ENCODE results near the gene BRD9. TPM values are rescaled to one million over a fixed set of nuclear protein-coding genes. Genes with fewer than 3 reads are reported as not detected.
A peak's percentile ranks its signal among the peaks of the same experiment; 100 is the strongest.
"Not testable (repeated sequence)": the region's sequence is repeated elsewhere in the genome, so short reads cannot be mapped to it uniquely, and the experiment has no call there.

Gene BRD9
- total RNA-seq, 2 donors from 2014 or later = 179 to 200 TPM

DNA sequence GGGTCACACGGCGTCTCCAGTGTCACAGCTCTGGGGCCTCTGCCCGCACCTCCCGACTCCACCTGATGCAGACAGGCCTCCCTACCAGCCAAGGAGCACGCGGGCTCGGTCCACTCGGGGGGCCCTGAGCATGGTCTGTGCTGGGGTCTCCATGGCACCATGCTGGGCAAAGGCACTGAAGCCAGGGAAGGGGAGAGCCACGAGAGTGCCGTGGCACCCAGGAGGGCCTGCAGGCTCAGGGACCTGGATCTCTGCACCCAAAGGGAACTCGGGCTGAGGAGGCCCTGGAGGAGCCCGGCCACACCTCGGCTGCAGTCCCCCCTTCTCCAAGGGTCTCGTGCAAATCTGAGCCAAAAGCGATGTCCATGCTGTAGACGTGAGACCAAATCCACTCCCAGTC lies 48.2 kb downstream of the BRD9 start:
- H3K9me3 ChIP-seq (ENCODE audit: control insufficient read depth, low read length, poor library complexity, severe bottlenecking); H3K4me3 Mint-ChIP-seq; ATAC-seq; H3K27me3 Mint-ChIP-seq; H3K36me3 Mint-ChIP-seq (ENCODE audit: low read depth); H3K27ac Mint-ChIP-seq; H3K4me1 Mint-ChIP-seq: not testable (repeated sequence)
- peak in 2 of 3 donors; percentile 7 for DNase-seq

DNA sequence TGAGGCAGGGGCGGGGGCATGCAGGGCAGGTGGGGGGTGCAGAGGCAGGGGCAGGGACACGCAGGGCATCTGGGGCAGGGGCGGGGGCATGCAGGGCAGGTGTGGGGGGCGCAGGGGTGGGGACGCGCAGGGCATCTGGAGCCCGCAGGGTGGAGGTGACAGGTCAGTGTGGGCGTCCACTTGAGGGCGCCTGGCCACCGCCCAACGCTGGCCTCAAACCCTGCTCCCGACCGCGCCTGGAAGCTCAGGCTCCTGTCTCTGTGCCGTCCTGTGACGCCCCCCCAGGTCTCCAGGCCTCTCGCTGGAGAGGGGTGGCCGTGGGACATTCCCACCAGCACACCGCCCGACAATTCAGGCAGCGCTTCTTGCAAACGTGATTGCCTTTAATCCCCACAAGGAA lies 48.7 kb downstream of the BRD9 start:
- not testable (repeated sequence) for ATAC-seq; H3K27me3 Mint-ChIP-seq; H3K9me3 ChIP-seq (ENCODE audit: control insufficient read depth, low read length, poor library complexity, severe bottlenecking); H3K4me1 Mint-ChIP-seq; H3K36me3 Mint-ChIP-seq (ENCODE audit: low read depth); H3K27ac Mint-ChIP-seq; H3K4me3 Mint-ChIP-seq
- DNase-seq = peak in 2 of 3 donors; percentile 7 to 10

DNA sequence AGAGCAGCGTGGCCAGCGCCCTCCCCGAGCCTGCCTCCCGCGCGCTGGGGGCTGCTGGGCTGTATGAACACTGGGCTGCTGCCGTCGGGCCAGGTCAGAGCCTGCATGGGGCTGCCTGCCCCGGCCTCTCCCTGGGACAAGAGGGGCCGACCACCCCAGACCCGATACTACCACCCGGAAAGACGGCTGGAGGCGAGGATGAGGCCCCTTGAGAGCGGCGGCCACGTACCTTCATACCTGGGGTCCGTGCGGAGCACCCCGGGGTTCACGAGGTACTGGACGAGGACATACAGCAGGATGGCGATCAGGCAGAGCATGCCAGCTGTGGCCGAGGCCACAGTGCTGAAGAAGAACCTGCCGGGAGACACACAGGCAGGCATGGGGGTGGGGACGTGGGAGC lies 49.2 kb downstream of the BRD9 start:
- ATAC-seq; H3K36me3 Mint-ChIP-seq (ENCODE audit: low read depth); H3K4me3 Mint-ChIP-seq; H3K27ac Mint-ChIP-seq; H3K27me3 Mint-ChIP-seq; H3K9me3 ChIP-seq (ENCODE audit: control insufficient read depth, low read length, poor library complexity, severe bottlenecking); H3K4me1 Mint-ChIP-seq: not testable (repeated sequence)
- peak in 2 of 3 donors; percentile 1 to 3 for DNase-seq

DNA sequence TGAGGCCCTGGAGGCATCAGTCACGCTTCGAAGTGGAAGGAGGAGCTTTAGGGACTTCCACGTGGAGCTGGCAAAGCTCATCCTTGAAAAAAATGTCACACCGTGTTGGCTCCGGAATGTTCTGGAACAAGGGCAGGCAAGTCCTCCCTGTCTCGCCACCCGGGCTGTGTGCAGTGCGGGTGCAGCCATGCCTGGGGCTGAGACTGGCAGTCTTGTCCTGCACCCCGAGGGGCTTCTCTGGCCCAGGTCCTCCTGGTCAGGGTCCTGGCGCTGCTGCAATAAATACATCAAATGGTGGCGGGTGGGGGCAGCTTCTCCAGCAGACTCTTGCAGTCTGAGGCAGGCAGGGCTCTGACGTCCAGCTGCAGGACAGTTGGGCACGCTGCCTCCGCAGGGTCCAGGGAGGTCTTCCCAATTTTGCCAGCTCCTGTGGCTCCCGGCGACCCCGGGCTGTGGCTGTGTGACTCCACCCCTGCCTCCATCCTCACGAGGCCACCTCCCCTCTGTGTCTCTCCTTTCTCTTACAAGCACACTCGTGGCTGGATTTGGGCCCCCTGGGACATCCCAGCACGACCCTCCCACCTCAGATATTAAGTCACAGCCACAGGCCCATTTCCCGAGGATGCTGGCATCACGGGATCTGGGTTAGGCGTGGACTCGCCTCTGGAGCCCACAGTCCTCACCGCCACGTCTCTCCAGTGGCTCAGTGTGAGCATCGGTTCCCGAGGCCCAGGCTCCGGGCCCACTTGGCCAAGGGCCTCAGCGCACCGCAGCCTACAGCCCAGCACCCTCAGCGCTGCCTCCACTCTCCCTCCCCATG lies 50.0 kb downstream of the BRD9 start:
- ATAC-seq, H3K4me3 Mint-ChIP-seq: not testable (repeated sequence)
- peak in 2 of 3 donors; percentile 4 to 5 for DNase-seq

DNA sequence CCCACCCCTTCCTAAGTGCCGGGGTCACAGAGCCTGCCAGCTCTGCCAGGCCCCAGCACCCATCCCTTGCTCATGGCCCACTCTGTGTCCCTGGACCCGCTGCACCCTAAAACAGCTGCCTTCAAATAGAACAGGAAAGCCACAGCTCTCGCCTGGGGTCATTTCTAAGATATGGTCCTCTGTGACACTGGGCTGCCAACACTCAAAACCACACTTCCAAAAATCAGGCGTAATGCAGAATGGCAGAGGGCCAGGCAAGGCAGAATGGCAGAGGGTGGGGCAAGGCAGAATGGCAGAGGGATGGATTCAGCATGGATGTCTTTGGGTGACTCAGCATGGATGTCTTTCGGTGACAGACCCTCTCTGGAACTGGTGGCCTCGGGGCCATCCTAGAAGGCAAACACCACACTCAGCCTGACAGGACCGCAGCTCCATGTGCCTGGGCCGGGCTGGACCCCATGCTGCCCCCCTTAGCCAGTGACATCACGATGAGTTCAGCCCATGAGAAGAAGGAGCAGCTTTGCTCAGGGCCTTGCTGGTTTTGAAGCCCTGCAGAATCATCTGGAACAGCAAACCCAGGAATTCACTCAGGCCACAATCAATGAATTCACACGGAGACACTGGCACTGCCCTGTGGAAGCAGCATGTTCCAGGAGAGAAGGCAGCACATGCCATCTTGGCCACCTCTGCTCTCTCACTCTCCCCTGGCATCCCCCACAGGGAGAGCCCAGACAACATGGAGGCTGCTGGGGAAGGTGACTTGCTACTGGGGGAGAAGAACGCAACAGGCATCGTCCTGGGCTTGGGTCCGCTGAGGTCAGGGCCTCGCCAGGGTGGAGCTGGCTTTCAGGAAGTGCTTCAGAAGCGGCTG lies 50.8 kb downstream of the BRD9 start:
- H3K9me3 ChIP-seq (ENCODE audit: control insufficient read depth, low read length, poor library complexity, severe bottlenecking); H3K4me1 Mint-ChIP-seq; H3K4me3 Mint-ChIP-seq; H3K36me3 Mint-ChIP-seq (ENCODE audit: low read depth); H3K27ac Mint-ChIP-seq; H3K27me3 Mint-ChIP-seq; ATAC-seq: not testable (repeated sequence)
- DNase-seq = peak in 2 of 3 donors; percentile 7 to 10

More for the DNA sequence above, 50.0 kb downstream of the BRD9 start:
- H3K27ac Mint-ChIP-seq; H3K27me3 Mint-ChIP-seq; H3K36me3 Mint-ChIP-seq (ENCODE audit: low read depth); H3K9me3 ChIP-seq (ENCODE audit: control insufficient read depth, low read length, poor library complexity, severe bottlenecking); H3K4me1 Mint-ChIP-seq: not testable (repeated sequence)

DNA sequence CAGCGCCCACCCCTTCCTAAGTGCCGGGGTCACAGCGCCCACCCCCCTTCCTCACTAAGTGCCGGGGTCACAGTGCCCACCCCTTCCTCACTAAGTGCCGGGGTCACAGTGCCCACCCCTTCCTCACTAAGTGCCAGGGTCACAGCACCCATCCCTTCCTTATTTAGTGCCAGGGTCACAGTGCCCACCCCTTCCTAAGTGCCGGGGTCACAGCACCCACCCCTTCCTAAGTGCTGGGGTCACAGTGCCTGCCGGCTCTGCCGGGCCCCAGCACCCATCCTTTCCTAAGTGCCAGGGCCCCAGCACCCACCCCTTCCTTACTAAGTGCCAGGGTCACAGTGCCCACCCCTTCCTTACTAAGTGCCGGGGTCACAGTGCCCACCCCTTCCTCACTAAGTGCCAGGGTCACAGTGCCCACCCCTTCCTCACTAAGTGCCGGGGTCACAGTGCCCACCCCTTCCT lies 51.6 kb downstream of the BRD9 start:
- not testable (repeated sequence) for H3K27me3 Mint-ChIP-seq; H3K36me3 Mint-ChIP-seq (ENCODE audit: low read depth); ATAC-seq; H3K4me1 Mint-ChIP-seq; H3K9me3 ChIP-seq (ENCODE audit: control insufficient read depth, low read length, poor library complexity, severe bottlenecking); H3K27ac Mint-ChIP-seq; H3K4me3 Mint-ChIP-seq
- peak in 1 of 3 donors; percentile 7 for DNase-seq

DNA sequence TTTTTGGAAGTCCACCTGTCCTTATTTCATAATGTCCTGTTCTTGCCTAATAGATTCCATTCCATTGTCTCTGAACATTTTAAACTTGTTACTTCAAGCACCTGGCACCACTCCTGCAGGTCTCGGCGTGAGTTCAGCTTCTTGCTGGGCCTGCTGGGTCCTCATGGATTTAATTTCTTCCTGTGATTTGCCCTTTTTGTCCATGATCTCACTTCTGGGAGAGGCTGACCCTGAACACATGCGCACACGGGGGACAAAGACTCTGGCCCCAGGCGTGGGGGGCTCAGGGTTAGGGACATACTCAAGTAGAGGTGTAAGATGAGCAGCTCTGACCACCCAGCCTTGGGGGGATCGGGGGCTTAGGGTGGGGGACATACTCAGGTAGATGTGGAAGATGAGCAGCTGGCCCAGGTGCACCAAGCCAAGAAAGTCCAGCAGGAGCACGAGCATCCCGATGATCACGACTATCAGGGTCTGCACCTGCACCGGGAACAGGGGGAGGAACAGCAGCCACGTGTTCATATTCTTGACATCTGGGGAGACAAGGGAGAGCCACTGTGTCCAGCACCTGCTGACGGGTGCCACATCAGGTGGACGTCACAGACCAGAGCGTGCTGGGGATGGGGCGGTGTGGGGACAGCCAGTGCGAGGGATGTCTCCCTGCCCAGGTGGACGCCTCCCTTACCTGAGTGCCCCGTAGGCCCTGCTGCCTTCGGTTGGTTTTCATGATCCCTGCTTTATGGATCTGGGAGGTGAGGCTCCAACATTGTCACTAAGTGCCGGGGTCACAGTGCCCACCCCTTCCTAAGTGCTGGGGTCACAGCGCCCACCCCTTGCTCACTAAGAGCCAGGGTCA lies 52.3 kb downstream of the BRD9 start:
- H3K4me3 Mint-ChIP-seq; H3K27me3 Mint-ChIP-seq; H3K4me1 Mint-ChIP-seq; H3K36me3 Mint-ChIP-seq (ENCODE audit: low read depth); ATAC-seq; H3K9me3 ChIP-seq (ENCODE audit: control insufficient read depth, low read length, poor library complexity, severe bottlenecking); H3K27ac Mint-ChIP-seq: not testable (repeated sequence)
- peak in 2 of 3 donors; percentile 5 to 10 for DNase-seq

DNA sequence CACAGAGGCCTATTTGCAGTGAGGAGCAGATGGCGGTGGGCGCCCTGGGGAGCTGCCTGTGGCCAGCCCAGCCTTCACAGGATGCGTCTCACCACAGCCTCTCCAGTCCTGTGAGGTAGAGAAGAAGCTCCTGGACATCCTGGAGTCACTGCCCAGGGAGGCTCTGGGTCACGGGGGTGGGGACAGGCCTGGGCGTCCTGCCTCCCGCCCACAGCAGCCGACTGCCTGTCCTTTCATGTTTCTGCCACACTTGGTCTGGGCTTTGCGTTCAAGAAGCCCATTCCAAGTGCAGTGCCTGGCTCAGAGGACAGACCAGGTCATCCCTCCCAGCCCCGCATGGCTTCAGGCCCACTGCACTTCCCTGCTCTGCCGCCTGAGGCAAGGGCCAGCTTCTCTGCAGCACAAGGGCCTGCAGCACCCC lies 54.2 kb downstream of the BRD9 start:
- not testable (repeated sequence) for H3K36me3 Mint-ChIP-seq (ENCODE audit: low read depth); H3K4me1 Mint-ChIP-seq; H3K9me3 ChIP-seq (ENCODE audit: control insufficient read depth, low read length, poor library complexity, severe bottlenecking); H3K27ac Mint-ChIP-seq; ATAC-seq; H3K27me3 Mint-ChIP-seq; H3K4me3 Mint-ChIP-seq
- peak in 1 of 3 donors; percentile 3 for DNase-seq

DNA sequence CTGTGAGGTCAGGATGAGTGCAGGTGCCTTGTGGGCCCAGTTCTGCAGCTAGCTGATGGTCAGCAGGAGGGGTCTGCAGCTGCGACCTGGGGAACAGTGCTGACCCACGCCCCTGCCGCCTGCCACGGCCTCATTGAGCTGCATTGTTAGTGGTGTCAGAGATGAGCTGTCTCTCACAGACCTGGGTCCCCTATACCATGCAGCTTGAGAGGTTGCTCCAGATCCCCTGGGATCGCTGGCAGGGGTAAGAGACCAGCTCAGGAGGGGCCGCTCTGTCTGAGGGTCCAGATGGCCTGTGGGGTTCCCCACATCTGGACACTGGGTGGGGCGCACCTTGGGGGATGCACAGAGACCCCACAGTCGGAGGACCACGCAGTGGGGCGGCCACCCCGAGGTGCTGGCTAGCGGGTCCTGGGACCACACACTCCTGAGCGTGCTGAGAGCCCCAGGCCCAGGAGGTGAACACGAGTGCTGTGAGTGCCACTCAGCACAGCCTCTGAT lies 54.9 kb downstream of the BRD9 start:
- ATAC-seq; H3K9me3 ChIP-seq (ENCODE audit: control insufficient read depth, low read length, poor library complexity, severe bottlenecking); H3K4me1 Mint-ChIP-seq; H3K27ac Mint-ChIP-seq; H3K36me3 Mint-ChIP-seq (ENCODE audit: low read depth); DNase-seq; H3K4me3 Mint-ChIP-seq; H3K27me3 Mint-ChIP-seq: not testable (repeated sequence)

DNA sequence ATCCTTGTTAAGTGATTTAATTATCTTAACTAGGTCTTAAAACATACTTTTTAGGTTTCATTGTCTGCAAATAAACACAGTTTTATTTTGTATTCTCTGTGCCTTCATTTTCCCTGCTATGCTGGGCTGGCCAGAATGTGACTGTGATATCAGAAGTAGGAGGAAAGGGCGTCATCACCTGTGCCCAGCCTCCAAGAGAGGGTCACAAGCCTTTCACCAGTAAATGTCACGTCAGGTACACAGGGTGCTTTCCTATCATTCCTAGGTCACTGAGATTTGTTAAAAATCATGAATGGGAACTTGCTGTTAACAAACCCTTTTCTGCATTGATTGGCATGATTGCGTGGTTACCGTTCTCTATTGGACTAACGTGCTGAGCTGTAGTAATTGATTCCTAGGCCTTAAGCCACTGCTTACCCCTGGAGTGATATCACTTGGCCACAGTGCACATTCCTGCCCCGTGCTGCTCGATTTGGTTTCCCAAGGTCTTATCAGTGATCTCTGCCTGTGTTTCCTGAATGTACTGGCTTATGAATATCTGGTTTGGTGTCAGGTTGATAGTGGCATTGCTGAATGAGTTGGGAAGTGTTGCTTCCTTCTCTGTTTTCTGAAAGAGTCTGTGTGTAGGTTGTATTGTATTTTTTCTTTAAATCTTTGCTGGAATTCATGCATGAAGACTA lies 56.5 kb downstream of the BRD9 start:
- H3K4me3 Mint-ChIP-seq; H3K36me3 Mint-ChIP-seq (ENCODE audit: low read depth); H3K27ac Mint-ChIP-seq; H3K9me3 ChIP-seq (ENCODE audit: control insufficient read depth, low read length, poor library complexity, severe bottlenecking); H3K4me1 Mint-ChIP-seq; H3K27me3 Mint-ChIP-seq; ATAC-seq; DNase-seq: not testable (repeated sequence)

DNA sequence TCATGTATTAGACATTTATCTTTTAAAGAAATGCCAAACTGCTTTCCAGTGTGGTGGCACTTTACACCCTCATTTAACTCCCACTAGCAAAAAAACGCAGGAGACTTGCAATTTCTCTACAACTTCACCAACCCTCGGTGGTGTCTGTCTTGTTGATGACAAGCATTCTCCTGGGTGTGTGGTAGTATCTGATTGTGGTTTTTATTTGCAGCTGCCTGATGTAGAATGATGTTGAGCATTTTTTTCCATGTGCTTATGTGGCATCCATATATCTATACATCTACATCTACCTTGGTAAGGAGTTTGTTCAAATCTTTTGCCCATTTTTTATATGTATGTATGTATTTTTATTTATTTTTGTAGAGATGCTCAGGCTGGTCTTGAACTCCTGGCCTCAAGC lies 58.6 kb downstream of the BRD9 start:
- DNase-seq; ATAC-seq; H3K4me3 Mint-ChIP-seq; H3K27me3 Mint-ChIP-seq; H3K9me3 ChIP-seq (ENCODE audit: control insufficient read depth, low read length, poor library complexity, severe bottlenecking); H3K36me3 Mint-ChIP-seq (ENCODE audit: low read depth); H3K27ac Mint-ChIP-seq; H3K4me1 Mint-ChIP-seq: not testable (repeated sequence)

DNA sequence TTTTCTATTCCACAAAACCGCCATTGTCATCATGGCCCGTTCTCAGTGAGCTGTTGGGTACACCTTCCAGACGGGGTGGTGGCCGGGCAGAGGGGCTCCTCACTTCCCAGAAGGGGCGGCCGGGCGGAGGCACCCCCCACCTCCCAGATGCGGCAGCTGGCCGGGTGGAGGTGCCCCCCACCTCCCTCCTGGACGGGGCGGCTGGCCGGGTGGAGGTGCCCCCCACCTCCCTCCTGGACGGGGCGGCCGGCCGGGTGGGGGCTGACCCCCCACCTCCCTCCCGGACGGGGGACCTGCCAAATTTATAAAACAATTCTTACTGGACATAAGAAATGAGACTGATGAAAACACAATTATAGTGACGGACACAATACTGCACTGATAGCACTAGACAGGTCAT lies 64.4 kb downstream of the BRD9 start:
- H3K4me1 Mint-ChIP-seq; H3K4me3 Mint-ChIP-seq; DNase-seq; H3K27me3 Mint-ChIP-seq; H3K36me3 Mint-ChIP-seq (ENCODE audit: low read depth); H3K27ac Mint-ChIP-seq; ATAC-seq; H3K9me3 ChIP-seq (ENCODE audit: control insufficient read depth, low read length, poor library complexity, severe bottlenecking): not testable (repeated sequence)
